Measurements from ENCODE around the gene BTG1.

The BTG1 gene

DNA sequence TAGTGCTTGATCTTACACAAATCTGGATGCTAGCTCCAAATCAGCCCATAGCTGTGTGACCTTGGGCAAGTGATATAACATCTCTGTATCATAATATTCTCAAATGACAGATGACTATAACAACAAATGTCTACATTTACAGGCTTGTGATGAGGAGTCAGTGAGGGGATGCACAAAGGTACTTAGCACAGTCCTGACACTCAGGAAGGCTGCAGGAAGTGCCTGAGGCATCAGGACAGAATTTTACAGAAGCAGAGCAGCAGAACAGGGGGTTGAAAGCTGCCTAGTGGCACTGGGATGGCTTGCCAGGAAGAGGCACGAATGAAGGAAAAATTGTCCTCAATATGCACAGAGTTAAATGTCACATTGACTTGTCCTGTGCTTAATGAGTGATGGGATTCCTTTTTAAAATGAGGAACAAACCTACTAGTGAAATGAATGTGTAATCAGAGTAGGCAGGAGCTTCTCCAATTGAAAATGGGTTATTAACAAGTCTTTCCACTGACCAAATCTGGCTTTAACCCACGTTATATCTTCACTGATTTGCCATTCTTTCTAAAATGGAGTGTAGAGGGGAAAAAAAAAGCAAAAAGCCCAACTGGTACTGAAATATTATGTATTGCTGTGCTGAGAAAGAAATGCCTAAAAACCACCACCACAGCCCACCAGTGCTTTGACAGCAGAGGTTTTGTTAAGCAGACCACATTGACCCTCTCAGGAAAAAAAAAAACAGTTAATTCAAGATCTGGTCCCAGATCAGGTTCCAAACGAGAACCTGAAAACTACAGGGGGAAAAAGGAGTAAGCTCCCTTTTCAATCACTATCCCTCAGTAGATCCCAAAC, 11.6 kb downstream of the BTG1 start:
- DNase-seq (ENCODE audit: low read depth) = no peak

DNA sequence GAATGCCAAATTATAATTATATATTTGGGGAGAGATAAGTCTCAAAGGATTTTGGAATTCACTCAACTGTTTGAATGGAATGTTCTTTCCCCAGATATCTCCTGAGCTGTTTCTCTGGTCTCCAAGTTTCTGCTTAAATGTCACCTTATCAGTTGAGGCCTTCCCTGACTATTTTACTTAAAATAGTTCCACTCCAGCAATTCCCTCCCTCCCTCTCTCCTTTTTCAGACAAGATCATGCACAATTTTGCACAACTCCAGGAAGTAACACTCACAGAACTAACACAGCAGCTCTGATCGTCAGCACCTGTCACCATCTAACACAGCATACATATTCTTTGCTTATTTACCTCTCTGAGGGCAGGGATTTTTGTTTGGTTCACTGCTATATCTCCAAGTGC, 12.5 kb downstream of the BTG1 start:
- DNase-seq (ENCODE audit: low read depth) = no peak

DNA sequence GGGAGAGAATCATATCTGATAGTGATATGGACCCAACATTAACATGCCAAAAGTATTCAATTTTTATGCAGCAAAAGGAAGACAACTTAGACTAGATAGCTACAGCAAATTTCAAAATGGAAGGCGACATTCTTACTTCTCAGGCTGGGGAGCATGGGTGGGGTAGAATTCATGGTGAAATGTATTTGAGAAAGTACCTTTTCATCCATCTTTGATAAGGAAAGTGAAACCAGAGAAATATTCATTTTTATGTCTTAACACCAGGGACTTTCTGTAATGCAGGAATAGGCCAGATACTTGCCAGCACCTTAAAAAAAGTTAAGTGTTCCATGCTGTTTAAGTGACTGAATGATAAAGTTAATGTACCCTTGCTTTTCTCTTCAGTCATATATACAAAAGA, 13.4 kb downstream of the BTG1 start:
- DNase-seq (ENCODE audit: low read depth) = no peak

DNA sequence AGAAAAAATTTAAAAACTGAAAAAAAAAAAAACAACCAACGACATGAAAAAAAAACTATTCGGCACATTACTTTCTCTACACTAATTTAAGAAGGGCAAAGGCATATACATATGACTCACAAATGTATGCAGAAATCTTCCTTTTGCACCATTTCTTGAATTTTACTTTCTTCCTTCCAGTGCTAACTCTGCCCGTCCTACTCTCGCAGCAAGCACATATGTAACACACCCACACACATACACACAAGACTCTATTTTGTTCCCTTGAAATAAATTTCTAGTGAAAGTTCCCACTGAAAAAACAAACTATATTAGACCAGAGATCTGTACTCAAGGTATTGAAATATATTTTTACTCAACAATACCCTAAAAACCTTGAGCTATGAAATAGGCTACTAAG, 14.6 kb downstream of the BTG1 start:
- no peak for DNase-seq (ENCODE audit: low read depth)

DNA sequence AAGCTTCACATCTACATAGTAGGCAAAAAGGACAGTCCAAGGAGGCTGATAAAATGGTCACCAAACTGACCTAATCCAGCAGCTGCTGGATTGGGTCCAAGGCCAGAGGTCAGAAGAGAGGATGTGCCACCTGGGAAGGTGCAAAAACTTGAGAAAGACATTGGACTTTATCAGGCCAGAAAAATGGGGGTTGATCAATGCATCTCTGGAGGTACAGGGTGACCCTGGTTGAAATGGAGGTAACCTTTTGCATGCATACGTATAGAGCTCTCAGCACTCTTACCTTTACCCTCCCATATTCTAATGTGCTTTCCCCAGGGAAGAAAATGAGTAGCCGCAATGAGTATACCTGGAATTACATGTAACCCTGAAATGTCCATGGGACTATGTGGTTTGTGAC, 16.0 kb downstream of the BTG1 start:
- DNase-seq (ENCODE audit: low read depth) = no peak

DNA sequence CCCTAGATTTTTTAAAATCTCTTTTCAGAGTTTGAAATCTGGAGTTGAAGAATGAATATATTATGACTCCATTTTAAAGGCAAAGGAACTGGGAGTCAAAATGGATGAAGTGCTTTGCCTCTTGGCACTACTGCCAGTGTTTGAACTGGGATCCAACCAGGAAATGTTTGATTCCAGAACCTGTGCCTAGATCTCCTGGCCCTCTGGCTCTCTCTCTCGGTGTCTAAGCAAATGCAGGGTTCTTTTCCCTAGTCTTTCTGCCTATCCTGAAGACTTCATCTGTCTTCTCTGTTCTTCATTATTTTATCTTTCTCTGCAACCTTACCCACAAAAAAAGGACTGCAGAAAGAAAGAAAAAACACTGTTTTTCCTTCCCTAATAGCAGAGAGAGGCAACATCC, 17.0 kb downstream of the BTG1 start:
- no peak for DNase-seq (ENCODE audit: low read depth)

DNA sequence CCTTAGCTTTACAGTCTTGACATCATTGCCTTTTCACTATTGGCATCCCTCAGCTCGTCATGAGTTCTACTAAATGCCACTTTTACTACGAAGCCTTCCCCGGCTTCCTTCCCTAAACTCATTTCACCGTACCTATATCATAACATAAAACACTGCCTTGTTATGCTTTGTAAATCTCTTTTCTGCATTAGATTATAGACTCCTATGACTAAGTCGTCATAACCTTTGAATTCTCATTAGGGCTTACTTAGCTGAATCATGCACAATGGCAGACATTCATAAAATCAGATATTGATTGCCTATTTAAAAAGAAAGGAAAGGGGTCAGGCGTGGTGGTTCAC, 21.0 kb downstream of the BTG1 start:
- no peak for DNase-seq (ENCODE audit: low read depth)

DNA sequence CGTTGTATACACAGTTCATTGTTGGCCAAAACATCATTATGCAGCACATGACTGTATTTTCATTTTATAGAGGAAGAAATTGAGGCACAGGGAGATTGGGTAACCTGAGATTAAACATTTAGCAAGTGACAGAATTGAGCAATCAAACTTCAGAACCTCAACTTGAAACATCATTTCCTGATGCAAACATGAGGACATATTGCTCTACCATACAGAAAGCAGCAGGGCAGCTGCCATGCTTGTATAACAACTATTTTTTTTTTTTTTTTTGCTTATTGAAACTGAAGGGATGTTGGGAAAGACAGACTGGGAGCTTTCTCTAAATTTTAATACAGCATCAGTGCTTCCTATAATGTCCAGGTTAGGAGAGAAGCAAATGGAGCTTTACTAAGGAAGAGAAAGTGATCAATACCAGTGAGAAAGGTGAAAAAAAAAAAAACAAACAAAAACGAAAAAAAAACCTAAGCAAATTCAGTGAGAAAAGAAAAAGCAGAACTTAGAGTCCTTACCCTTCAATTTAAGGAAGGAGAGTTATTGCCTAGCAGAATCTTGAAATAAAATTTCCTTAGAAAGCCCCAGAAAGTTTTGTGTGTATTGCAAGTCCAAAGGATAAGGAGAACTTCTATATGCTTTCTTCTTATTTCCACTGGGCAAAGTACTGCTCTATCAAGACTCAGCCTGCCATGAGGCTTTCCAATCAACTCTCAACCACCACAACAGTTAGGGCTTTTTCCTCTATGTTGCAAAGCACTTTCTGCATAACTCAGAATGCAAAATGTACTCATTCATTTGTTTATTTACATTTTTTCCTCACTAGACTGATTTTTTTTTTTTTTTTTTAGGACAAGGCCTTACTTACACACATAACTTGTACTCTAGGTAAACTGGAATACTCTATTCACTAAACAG, 21.6 kb downstream of the BTG1 start:
- no peak for DNase-seq (ENCODE audit: low read depth)

DNA sequence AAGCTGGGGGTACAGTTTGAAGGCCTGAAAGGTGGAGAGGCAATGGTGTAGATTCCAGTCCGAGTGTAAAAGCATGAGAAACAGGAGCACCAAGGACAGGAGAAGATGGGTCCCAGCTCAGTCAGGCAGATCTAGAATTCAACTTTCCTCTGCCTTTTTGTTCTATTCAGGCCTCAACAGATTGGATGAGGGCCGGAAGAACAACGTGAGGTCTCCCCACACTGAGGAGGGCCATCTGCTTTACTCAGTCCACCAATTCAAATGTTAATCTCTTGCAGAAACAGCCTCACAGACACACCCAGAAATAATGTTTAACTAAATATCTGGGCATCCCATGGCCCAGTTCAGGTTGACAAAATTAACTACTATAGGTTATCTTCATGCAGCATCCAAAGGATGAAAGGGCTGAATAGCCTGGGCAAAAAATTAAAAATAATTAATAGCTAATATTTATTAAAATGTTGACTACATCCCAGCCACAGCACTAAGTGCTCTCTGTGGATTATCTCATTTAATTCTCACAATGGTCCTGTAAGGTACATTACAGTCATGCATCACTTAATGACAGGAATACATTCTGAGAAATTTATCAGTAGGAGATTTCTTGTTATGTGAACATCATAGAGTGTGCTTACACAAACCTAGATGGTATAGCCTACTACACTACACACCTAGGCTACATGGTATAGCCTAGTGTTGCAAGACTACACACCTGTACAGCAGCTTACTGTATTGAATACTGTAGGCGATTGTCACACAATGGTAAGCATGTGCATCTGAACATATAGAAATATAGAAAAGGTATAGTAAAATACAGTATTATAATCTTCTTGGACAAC, 22.5 kb downstream of the BTG1 start:
- no peak for DNase-seq (ENCODE audit: low read depth)

DNA sequence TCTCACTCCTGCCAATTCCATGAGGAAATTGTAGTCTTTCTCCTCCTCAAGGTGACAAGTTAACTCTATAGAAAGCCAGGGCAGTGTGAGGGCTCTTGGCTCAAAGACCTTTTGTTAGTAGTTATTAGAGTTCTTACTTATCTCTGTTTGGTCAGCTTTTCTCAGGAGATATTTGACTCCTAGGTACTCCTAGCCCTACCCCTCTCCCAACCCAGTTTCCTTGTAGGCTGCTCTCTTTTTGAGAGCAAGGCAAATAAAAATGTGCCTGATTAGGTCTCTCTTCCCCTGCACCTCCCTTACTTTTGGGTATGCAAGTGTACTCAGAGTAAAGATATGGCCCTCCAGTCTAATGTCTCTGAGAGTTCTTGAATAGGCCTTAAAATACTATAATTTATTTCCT, 23.8 kb downstream of the BTG1 start:
- no peak for DNase-seq (ENCODE audit: low read depth)

DNA sequence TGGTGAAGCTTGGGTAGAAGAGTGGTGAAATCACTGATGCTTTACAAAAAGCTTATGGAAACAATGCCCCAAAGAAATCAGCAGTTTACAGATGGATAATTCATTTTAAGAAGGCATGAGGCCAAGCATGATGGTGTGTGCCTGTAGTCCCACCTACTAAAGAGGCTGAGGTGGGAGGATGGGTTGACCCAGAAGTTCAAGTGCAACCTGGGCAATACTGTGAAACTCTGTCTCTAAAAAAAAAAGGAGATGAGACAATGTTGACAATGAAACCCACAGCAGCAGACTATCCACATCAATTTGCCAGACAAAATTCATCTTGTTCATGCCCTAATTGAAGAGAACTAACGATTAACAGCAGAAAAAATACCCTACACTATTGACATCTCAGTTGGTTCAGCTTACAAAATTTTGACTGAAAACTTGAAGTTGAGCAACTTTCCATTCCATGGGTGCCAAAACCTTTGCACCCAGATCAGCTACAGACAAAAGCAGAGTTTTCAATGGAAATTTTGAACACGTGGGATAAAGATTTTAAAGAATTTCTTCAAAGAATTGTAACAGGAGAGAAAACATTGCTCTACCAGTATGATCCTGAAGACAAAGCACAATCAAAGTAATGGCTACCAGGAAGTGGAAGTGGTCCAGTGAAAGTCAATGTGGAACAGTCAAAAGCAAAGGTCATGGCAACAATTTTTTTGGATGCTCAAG, 26.7 kb downstream of the BTG1 start:
- DNase-seq (ENCODE audit: low read depth) = no peak

DNA sequence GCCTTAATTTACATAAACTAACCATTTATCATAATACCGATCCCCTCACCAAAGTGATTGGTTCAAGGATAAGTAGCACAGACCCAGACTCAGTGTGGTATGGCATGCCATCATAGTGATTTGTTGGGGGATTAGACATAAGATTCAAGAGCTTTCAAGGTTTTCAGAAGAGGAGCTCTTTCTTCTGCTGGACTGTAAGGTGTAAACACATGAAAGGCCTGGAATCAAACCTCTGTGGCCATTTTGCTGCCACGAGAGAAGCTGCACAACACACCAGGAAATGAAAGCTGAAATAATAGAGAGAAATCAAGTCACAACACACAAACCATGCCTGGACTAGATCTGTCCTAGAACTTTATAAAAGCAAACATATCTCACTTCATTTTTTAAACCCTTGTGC, 30.8 kb downstream of the BTG1 start:
- DNase-seq (ENCODE audit: low read depth) = no peak

DNA sequence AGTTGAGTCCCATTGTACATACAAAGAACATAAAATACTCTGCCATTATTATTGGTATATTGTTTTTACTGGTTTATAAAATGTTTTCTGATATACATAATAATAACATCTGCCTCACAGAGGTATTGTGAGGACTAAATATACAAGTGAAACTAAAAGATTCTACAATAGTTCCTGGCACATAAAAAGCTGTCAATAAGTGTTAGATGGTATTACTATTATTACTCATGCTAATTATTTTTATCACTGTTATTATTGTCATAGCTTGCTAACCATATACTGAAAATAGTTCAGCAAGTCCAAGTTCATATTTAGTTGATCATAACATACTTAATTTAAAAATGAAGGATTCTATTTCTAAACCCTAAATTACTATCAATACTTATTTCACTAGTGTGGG, 34.4 kb downstream of the BTG1 start:
- no peak for DNase-seq (ENCODE audit: low read depth)

DNA sequence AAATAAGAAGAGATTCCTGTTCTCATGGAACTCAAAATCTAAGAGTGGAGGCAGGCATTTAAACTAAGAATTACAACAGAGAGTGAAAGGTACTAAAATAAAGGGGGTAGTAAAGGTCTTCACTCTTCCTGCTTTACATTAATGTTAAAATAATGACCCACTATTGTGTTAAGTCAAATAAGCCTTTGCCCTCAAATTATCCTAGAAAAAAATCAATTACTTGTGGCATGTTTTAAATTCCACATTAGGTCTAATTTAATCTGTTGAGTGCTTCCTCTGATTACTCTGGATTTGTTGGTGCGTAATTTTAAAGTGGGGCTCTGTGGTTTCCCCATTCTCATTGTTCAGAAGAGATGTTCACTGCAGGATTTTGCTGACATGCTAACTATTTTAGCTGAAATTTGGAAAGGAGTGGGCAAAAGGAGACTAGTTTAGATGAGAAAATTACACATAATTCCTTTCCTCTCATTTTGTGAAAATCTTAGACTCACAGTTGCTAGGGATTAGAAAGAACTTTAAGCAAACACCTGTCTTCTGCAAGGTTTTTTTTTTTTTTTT, 35.5 kb downstream of the BTG1 start:
- no peak for DNase-seq (ENCODE audit: low read depth)

DNA sequence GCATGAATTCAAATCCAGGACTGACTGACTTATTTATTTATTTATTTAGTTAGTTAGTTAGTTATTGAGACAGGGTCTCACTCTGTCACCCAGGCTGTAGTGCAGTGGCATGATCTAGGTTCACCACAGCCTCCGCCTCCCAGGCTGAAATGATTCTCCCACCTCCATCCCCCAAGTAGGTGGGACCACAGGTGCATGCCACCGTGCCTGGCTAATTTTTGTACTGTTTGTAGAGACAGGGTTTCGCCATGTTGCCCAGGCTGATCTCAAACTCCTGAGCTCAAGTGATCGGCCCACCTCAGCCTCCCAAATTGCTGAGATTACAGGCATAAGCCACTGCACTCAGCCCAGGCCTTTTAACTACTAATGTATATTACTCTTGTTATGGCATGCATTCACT, 36.0 kb downstream of the BTG1 start:
- no peak for DNase-seq (ENCODE audit: low read depth)

DNA sequence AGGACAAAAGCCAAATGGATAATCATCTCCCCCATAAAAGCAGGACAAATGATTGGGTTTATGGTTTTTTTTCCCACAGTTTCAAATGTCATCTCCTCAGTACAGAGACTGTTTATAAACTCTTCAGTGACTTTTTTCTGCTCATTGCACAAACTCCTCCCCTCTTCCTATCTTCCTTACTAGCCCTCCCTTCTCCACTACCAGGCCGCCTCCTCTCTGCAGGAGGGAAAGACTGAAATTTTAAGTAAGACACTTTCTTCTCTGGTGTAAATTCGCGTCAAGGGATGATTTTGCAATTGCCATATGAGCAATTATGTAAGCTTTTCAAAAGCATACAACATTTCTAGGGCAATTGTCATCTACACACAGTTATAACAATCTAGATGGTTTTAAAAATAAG, 37.0 kb downstream of the BTG1 start:
- no peak for DNase-seq (ENCODE audit: low read depth)

DNA sequence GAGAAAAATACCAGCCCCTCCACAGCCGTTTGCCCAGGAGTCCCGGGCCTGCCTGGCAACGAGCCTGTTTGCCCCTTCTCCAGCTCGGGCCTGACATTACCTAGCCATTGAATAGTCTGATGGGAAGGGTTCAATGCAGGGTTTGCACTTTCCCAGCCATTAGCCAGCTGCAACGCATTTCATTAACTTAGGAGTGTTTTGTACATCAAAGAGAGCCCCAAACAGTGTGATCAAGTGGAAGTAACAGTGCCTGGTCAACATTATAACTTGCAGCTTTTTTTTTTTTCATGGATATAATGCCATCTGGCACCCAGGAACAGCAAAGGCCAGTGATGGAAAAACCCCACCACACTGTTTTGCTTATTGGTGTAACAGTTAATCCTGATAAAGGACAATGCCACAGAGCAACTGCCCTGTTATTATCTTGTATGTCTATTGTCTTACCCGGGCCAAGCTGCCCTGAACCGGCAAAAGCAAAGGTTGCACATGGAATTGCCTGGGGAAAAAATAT, 38.0 kb downstream of the BTG1 start:
- no peak for DNase-seq (ENCODE audit: low read depth)

DNA sequence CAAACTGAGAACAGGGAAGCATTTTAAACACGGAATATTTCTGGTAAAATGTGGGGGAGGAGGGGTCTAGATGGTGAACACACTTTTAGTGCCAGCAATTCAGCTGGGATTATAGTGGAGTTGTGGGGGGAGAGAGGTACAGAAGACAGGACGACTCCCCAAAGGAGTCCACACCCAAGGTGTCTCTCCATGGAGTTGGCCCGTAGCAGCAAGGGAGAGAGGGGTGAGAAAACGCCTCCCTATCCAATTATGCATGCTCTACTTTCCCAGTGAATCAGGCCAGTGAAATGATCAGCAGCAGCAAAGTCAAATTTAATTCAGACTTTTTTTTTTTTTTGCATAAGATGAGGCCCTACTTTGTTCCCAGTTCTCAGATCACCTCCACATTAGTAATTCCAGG, 38.6 kb downstream of the BTG1 start:
- no peak for DNase-seq (ENCODE audit: low read depth)

DNA sequence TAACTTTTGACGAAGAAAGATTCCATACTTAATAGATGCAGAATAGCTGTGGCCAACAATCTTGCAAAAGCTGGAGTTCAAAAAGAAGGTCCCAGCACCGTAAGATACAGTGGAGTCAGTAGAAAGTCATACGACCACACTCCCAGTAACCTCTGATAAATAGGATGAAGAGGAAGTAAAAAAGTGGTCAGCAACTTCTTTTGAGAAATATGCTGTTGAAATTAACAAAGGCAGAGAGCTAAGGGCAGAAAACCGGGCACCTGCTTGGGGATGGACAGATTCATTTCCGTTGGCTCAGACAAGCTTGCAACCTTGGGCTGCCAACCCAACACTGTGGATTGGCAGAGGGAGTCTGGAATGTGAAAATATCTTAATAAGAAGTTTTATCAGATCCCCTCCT, 40.0 kb downstream of the BTG1 start:
- DNase-seq (ENCODE audit: low read depth) = no peak

DNA sequence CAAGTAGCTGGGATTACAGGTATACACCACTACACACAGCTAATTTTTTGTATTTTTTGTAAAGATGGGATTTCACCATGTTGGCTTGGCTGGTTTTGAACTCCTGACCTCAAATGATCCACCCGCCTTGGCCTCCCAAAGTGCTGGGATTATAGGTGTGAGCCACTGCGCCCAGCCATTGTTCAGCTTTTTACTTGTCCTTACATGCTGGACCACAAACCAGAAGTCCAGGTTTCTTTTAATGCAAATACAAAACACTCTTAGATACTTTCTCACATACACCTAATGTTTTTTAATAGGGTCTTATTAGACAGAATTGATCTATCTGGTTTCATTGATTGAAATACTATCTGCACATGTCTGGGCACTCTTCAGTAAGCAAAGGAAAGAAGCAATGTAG, 40.5 kb downstream of the BTG1 start:
- DNase-seq (ENCODE audit: low read depth) = no peak

DNA sequence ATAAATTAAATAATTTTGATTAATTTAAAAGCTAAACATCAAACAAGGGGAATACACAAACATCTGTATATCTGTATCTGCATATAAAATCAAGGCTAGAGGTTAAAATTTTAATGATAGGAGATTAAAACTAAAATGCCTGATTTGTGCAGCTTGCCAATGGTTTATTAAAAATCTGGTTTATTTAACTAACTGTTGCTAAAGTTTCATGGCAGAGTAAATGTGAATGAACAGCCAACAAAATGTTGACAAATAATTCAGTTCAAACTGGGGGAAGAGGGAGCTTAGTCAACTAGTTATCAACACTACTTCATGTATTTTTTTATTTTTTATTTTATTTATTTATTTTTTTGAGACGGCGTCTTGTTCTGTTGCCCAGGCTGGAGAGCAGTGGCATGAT, 43.0 kb downstream of the BTG1 start:
- DNase-seq (ENCODE audit: low read depth) = no peak

Data from activated T-cell treated with anti-CD3 and anti-CD28 coated beads for 24 hours (primary cell).